NCI-H2227 (cell line): ENCODE data around the gene HEXA.
A peak's percentile ranks its signal among the peaks of the same experiment; 100 is the strongest.
"Not testable (repeated sequence)": the region's sequence is repeated elsewhere in the genome, so short reads cannot be mapped to it uniquely, and the experiment has no call there.

Source experiments
- DNase-seq: peaks from one replicate; lab custom pipeline; 2025; ENCODE audit not compliant: unreplicated experiment; lab: John Stamatoyannopoulos, UW

The HEXA gene

DNA sequence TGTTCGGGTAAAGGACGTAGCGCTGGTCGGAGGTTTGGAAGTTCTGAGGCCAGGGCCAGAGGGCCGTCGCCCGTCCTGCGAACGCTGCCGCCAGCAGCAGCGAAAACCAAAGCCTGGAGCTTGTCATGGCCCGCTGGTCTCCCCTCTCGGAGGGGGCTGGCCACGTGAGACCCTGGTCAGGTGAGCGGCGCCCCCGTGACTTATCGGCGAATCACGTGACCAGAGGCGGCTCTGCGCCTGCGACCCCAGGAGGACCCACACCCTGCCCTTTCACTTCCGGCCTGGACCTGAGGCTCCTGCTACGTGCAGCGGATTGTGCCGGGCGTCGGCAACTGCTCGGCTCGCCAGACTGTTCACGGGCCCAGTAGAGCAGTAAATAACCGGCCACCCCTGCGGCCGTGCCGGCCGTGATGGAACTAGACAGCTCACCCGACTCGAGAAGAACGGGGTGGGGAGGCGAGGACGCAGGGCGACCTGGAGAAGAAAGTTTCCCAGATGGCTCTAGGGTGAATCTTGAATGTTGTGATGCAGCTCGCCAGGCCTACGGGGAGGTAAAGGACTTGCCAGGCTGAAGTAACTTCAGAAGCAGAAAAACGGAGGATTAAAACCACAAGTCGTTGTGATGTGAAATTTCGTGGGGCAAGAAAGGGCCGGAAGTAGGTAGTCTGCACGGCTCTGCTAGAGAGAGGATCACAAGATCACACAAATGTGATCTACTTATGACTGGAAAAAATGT is at the start of gene HEXA:
Gene HEXA (minus strand): TSS at position 169 of the 736 bp plus-strand sequence. CDS start 42 bp downstream, at position 127.
- peak; percentile 95 for DNase-seq

DNA sequence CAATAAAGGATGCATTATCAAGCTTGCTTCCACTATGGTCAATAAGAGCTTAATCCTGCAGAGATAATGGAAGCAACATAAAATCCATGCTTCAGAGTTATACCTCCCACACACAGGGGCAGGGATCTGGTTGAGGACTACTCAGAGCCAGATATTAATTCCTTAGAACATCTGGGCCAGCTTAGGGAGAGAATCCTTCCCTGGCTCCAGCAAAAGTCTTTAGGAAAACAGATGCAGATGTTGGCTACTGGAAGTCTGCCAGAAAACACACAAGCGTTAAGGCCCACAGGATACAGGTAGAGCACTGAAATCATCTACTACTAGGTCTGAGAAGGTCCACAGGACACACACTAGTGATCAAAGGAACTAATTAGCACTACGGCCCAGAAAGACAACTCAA is 47.4 kb upstream of the HEXA start:
- DNase-seq: no peak

DNA sequence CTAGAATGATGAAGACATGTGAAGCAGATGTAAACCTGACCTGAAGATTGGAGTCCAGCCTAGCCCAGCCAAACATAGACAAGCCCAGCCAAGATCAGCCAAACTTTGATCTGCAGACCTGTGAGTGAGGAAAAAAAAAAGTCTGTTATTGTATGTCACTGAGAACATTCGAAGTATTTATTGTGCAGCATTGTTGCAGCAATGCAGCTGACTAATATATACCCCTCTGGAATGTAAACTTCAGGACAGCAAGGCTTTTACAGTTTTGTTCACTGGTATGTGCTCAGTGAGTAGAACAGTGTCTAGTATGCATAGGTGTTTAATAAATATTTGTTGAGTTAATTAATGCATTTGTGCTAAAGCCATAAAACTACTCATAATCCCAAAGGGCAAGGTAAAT is 45.7 kb upstream of the HEXA start:
- no peak for DNase-seq

DNA sequence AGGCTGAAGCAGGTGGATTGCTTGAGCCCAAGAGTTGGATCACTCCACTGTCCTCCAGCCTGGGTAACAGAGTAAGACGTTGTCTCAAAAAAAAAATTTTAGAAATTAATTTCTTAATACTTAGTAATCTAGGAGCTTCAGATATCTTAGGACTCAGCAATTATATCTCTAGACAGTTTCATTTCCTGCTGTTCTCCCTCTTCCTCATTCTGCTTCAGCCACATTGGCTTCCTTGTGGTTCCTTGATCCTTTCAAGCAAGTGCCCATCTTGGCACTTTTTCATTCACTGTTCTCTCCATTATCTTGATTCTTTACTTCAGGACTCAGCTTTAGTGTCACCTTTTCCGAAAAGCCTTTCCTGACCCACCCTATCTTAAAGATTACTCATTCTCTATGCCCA is 44.8 kb upstream of the HEXA start:
- no peak for DNase-seq

DNA sequence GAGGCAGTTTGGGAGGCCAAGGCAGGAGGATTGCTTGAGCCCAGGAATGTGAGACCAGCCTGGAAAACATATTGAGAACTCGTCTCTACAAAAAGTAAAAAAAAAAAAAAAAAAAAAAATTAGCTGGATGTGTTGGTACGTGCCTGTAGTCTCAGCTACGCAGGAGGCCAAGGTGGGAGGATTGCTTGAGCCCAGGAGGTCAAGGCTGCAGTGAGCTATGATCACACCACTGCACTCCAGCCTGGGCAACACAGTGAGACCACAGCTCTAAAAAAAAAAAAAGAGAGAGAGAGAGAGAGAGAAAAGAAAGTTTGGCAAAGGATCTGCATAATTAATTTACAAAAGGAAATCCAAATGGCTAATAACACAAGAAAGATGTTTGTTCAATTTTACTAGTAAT is 44.0 kb upstream of the HEXA start:
- not testable (repeated sequence) for DNase-seq

DNA sequence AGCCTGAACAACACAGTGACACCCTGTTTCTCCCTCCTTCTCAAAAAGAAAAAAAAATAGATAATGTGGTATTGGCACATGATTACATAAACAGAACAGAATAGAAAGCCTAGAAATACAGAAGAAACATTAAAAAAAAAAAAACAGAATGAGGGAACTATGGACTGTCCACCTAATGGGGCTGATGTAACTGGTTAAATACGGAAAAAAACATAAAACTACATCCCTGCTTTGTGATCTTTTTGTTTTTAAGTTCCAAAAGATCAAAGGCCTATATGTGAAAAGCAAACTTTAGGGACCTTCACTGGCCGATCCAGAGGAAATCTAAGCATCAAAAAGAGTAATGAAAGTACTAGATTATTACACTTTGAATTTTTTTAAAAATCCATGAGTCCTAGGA is 39.5 kb upstream of the HEXA start:
- DNase-seq: no peak

DNA sequence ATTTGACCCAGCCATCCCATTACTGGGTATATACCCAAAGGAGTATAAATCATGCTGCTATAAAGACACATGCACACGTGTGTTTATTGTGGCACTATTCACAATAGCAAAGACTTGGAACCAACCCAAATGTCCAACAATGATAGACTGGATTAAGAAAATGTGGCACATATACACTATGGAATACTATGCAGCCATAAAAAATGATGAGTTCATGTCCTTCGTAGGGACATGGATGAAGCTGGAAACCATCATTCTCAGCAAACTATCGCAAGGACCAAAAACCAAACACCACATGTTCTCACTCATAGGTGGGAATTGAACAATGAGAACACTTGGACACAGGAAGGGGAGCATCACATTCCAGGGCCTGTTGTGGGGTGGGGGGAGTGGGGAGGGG is 37.5 kb upstream of the HEXA start:
- DNase-seq: not testable (repeated sequence)

DNA sequence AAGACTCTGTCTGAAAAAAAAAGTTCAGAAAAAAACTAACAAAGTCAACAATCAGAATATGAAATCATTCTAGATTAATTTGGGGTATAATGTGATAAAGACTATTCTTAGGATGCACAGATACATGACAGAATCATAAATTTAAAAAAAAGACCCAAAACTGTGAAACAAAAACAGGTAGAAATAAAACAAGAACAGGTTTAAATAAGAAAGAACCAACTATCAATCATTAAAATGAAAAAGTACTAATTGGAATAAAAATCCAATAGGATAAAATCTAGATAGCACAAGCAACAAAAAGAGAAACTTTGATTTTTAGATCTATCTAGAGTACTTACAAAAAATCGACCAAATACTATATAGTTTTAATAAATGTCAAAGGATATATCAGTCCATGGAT is 35.7 kb upstream of the HEXA start:
- DNase-seq: no peak

DNA sequence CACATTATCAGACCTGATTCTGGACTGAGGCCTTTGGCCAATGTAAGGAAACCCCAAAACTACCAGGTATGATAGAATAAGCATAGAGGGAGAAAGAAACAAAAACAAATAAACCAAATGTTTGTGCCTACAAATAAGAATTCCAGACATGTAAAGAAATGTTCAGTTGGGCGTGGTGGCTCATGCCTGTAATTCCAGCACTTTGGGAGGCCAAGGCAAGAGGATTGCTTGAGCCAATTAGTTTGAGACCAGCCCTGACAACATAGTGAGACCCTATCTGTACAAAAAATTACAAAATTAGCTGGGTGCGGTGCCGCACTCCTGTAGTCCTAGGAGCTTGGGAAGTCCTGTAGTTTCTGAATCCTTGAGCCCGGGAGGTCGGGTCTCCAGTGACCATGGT is 35.3 kb upstream of the HEXA start:
- DNase-seq: no peak

DNA sequence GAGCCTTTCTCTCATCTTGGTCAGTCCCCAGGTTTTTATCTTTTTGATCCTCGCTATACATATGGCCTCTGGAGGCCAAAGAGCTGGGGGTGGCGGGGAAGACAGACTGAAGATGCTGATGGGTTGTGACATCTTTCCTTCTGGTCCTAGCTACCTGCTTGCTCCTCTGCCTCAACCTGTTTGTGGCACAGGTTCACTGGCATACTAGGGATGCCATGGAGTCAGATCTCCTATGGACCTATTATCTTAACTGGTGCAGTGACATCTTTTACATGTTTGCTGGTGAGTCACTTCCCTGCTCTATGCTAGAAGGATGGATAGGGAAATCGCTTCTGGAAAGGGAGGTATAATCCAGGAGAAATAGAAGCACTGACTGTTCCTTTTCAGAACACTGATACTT is 31.1 kb upstream of the HEXA start:
- DNase-seq: no peak

DNA sequence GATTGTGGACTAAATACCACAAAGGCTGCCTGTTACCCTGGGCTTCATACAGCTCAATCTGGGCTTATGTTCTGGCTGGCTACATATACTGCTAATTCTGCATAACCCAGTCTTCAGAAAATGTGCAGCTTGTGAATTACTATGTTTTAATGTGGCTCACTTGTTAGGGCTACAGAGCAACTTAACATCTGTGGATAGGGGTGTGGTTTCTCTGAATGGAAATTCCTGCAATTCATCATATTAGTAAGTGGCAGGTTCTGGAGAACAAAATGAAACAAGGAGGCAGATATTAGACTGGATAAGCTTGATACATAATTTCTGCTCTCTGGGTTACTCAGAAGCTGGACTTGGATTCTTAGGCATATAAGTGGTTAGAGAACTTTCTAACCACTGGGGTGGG is 29.0 kb upstream of the HEXA start:
- no peak for DNase-seq

DNA sequence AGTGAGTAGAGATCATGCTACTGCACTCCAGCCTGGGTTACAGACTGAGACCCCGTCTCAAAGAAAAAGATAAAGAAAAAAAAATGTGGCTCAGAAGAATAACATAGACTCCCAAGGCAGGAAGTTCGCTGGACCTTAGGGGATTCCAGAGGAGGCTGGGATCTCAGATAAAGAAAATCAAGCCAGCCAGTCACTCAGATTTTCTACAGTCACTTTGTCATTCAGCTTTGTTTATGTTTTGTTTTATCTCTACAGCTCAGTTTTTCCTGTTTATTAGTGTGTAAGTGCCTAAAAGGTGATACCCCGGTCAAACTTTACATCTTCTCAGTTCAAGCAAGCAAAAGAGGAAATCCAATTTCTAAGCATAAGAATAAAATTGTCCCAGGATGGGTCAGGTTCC is 28.5 kb upstream of the HEXA start:
- DNase-seq: no peak

DNA sequence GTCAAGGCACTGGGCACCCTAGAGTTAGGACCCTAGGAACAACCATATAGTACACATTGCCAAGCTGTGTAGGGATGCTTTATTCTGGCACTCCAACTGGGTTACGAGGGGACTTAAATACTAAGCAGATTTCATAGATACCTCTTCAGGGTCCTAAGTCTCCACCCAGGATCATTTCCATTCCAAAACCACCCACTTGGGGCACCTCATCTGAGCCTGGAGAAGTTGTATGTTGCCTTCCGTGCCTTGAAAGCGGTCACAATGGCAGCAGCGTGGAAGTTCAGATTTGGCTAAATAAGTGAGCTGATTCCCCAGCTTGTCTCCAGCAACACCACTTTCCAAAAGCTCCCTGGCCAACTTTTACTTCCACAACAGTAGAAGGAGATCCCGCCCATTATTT is 26.9 kb upstream of the HEXA start:
- DNase-seq: no peak

DNA sequence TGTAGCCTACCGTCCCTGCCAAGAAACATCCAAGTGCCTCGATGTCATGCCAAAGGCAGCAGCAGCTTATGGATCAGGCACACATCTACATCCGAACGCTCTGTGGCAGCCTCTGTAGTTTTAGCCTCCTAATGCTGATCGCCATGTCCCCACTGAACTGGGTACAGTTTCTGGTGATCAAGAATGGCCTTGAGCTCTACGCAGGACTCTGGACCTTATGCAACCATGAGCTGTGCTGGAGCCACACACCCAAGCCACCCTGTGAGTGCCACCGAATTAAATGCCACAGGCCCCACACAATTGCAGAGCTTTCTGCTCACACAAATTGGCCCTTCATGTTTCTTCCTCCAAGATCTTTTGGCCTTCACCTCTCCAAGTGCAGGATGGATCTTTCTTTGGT is 22.8 kb upstream of the HEXA start:
- DNase-seq: no peak

DNA sequence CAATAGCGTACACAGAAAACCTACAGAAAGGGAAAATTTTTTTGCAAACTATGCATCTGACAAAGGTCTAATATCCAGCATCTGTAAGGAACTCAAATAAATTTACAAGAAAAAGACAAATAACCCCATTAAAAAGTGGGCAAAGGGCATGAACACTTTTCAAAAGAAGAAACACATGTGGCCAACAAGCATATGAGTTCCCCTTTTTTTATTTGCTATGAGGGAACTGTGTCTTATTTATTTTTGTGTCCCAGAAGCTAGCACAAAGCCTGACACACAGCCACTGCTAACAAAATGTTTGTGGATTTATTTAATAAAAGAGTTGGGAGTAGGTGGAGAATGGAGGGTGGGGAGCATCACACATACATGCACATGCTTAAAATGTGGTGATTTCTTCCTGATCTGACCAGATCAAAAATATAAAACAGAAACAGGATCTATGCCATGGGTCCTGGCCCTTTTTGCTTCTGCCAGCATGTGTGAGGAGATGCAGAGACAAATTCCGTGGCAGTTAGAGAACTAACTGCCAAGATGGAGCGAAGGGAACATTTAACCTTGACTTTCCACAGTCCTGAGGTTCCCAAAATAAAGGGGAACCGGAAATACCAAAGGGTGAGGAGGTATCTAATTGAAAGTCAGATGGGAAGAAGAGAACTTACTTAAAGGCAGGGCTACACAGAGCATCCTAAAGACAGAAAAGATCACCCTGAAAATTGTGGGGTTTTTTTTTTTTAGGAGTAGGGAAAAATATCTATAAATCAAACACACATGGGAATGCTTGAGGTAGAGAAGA is 22.2 kb upstream of the HEXA start, which contains the start of gene TMEM202:
Gene TMEM202 (plus strand): TSS at position 510 of the 793 bp plus-strand sequence. CDS start 22 bp downstream, at position 532.
- DNase-seq: no peak

DNA sequence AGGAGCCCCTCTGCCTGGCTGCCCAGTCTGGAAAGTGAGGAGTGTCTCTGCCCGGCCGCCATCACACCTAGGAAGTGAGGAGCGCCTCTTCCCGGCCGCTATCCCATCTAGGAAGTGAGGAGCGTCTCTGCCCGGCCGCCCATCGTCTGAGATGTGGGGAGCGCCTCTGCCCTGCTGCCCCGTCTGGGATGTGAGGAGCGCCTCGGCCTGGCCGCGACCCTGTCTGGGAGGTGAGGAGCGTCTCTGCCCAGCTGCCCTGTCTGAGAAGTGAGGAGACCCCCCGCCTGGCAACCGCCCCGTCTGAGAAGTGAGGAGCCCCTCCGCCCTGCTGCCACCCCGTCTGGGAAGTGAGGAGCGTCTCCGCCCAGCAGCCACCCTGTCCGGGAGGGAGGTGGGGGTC is 20.5 kb upstream of the HEXA start:
- DNase-seq: not testable (repeated sequence)

DNA sequence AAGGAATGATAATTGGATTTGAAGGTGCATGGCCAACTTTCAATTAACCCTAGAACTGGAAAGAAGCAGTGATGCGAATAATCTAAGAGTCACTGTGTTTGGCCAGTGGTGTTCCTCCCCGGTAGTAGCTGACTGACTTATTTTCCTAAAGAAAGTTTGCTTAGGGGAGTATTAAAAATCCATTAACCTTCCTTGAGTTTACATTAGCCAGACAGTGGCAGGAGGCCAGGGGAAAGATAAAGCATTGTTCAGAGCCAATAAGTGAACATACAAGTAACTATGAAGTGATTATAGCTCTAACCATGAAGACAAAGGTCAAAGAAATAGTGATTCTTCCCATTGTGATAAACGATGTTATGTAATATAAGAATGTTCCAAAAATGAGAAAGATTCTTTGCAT is 13.4 kb upstream of the HEXA start:
- no peak for DNase-seq

DNA sequence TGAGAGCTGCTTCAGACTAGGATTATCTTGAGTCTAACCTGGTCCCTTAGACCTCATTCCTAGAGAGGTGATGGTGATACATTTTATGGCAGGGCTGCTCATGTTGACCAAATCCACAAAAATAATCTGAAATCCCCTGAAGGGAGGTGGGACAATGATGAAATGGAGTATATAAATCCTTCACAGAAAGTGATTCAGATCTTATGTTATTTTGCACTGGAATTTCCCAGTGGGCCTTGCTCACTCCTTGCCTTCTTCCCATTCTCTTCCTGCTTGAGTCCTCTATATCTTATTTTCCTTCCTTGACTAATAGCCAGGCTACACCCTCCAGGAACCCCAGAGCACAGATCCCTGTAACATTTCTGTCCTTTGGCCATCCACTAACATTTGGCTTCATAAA is 11.9 kb upstream of the HEXA start:
- no peak for DNase-seq

DNA sequence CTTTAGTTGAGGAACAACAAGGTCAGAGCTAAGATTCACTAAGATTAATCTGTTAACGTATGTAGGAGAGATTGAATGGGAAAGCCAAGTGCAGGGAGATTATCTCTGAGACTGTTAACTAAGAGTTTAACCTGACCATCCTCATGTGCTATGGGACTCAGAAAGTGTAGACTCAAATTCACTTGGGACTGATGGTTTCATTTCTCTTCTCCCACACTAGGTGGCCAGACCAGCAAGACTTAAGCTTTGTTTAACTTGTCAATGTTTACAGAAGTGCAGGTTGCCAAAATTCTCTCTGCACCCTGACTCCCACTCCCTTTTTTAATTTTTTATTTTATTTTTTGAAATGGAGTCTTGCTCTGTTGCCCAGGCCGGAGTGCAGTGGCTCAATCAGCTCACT is 6.3 kb upstream of the HEXA start:
- DNase-seq: no peak

DNA sequence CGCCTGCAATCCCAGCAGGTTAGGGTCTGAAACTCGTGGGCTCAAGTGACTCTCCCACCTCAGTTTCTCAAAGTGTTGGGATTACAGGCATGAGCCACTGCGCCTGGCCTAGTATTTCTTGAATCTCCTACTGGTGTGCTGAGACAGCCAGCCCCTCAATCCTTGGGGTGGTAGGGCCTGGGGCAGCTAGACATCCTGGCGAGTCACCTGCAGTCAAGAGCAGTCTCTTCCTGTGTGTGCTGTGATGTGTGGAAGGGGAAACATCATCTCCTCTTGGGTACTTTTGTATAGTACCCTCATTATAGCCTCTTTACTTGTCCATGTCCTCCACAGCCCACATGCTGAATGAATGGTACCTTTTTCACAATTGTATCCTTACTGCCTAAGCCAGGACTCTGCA is 4.9 kb upstream of the HEXA start:
- no peak for DNase-seq

DNA sequence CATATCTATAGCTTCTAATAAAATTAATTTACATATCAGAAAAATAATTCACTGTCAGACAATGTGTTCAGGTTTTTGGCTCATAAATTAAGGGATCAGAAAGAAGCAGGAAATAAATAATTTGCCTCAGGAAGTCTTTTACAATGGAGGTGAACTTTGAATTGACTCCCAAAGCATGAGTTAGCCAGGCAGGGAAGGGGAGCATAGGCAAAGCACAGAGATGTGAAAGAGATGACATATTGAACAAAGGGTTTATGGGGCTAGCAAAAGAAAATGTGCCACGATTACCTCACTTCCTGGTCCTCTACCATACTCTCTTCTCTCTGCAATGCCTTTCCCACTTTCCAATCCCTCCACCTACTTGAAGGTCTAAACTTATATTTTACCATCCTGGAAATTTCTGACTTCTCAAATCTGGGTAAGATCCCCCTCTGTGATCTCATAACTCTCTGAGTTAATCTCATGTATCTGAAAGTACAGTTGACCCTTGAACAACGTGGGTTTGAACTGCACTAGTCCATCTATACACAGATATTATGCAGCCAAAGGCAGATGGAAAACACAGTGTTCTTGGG is 4.1 kb upstream of the HEXA start:
- no peak for DNase-seq

DNA sequence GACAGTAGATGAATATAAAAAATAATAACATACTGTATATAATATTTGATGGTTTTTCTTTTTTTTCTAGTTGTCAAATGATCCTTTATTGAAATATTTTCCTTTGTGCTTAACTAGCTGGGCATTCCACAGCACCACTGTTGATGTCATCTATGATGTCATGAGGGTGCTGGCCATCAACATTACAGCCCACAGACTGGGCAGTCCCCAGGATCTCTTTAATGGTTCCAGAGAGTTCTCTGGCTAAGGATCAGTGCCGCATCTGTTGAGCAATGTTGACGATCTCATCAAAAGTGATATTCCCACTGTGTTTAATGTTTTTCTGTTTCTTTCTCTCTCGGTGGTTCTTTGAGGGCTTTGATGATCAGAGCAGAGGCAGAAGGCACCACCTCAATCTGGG is 3.3 kb upstream of the HEXA start:
- not testable (repeated sequence) for DNase-seq
